K562 (cell line): ENCODE results near the gene TFPT. TPM values are rescaled to one million over a fixed set of nuclear protein-coding genes. Genes with fewer than 3 reads are reported as not detected.

Experiments used
- BRCA1 ChIP-seq, 2 experiments: fragments of 450-650 bp in 1 of 2; sonication (generic) in 1 of 2; formaldehyde crosslinking in 1 of 2; IDR thresholded peaks; 2 replicates each; pipeline versions ENCODE4 v1.5.0 to v1.6.1; 2017 to 2020; ENCODE audit warnings: mild to moderate bottlenecking in 1 of 2, missing genetic modification reagents in 1 of 2
- ILK ChIP-seq: fragments of 450-650 bp; IDR thresholded peaks from 2 replicates; pipeline ENCODE4 v1.6.1; 2016; ENCODE audit warnings: missing genetic modification characterization, low read depth, mild to moderate bottlenecking, missing compliant biosample characterization, moderate library complexity, borderline replicate concordance
- TOE1 ChIP-seq, 2 experiments: fragments of 450-650 bp in 1 of 2; sonication (generic) in 1 of 2; formaldehyde crosslinking in 1 of 2; IDR thresholded peaks; 2 replicates each; pipeline versions ENCODE4 v1.7.1 to v1.8.0; 2016 to 2022; ENCODE audit warnings: borderline replicate concordance in 2 of 2, mild to moderate bottlenecking in 2 of 2, antibody characterized with exemption in 1 of 2, inconsistent platforms in 1 of 2, low read depth in 1 of 2, missing genetic modification reagents in 1 of 2, moderate library complexity in 1 of 2
- ZNF431 ChIP-seq: sonication (generic); formaldehyde crosslinking; IDR thresholded peaks from 2 replicates; pipeline ENCODE4 v1.8.0; 2022; ENCODE audit warnings: mild to moderate bottlenecking, missing genetic modification reagents
- ZNF699 ChIP-seq: fragments of 250-450 bp; sonication (Bioruptor Pico); IDR thresholded peaks from 2 replicates; pipeline ENCODE4 v1.8.0; 2021; ENCODE audit warnings: mild to moderate bottlenecking, moderate library complexity; ENCODE audit not compliant: insufficient replicate concordance
- polyA plus RNA-seq, 8 experiments: library from polyadenylated mRNA; depleted of rRNA in 4 of 8; stranded (reverse) in 5 of 8; unstranded in 3 of 8; fragments of >200 nt; fragmentation: Nextera tagmentation in 2 of 8; fragmentation: Illumina TruSeq in 1 of 8; extraction: Ambion mirVana in 2 of 8; extraction: Trizol in 1 of 8; gene quantifications; 2 replicates each; pipeline versions ENCODE4 v1.2.1 to v1.2.3, GENCODE V29; 2011 to 2014; ENCODE audit warnings: inconsistent platforms in 1 of 8, missing spikeins in 1 of 8
- total RNA-seq, 7 experiments: library from RNA; depleted of rRNA in 6 of 7; stranded (reverse); fragments of >200 nt in 6 of 7; fragmentation: Illumina TruSeq in 2 of 7; extraction: Trizol in 2 of 7; gene quantifications; 2 replicates each; pipeline versions ENCODE4 v1.2.1 to v1.2.3, GENCODE V29; 2011 to 2021; ENCODE audit warnings: low replicate concordance in 1 of 7
- TF ChIP-seq, protein P1 (sequence below): conservative IDR thresholded peaks from 2 replicates; pipeline ENCODE4 v1.6.1; 2011; ENCODE audit warnings: low read depth, mild to moderate bottlenecking, low read length; ENCODE audit not compliant: control insufficient read depth
- TF ChIP-seq, protein P2 (sequence below): fragments of 250-450 bp; sonication (Bioruptor Pico); IDR thresholded peaks from 2 replicates; pipeline ENCODE4 v1.4.0; 2020; ENCODE audit warnings: borderline replicate concordance

The TFPT gene
- total and polyA plus RNA-seq, 9 of the 15 experiments (the other 6 are each of a cell fraction or from before 2014, with no cell fraction given), result 0.72 to 16.4 (median 9.2) TPM

DNA sequence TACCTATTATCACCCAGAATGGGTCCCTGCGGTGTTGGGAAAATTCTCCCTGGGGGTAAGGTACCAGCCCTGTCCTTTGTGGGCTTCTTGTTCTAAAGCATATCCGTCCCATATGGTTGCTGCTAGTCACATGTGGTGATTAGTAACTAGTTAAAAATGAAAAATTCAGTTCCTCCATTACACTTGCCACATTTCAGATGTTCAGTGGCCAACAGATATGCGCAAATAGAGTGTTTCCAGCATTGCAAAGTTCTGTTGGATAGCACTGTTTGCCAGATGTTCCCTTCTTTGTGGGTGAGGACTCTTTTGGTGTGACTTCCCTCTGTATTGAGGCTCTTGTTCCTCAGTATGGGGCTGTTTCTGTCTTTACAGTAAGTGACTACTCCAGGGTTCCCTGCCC, 25.9 kb upstream of the TFPT start (continued):
- TF ChIP-seq, protein P1, sequence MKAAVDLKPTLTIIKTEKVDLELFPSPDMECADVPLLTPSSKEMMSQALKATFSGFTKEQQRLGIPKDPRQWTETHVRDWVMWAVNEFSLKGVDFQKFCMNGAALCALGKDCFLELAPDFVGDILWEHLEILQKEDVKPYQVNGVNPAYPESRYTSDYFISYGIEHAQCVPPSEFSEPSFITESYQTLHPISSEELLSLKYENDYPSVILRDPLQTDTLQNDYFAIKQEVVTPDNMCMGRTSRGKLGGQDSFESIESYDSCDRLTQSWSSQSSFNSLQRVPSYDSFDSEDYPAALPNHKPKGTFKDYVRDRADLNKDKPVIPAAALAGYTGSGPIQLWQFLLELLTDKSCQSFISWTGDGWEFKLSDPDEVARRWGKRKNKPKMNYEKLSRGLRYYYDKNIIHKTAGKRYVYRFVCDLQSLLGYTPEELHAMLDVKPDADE, result no peak
- no peak for TF ChIP-seq ZNF699 (CRISPR knock-in tag)
- TF ChIP-seq, protein P2, sequence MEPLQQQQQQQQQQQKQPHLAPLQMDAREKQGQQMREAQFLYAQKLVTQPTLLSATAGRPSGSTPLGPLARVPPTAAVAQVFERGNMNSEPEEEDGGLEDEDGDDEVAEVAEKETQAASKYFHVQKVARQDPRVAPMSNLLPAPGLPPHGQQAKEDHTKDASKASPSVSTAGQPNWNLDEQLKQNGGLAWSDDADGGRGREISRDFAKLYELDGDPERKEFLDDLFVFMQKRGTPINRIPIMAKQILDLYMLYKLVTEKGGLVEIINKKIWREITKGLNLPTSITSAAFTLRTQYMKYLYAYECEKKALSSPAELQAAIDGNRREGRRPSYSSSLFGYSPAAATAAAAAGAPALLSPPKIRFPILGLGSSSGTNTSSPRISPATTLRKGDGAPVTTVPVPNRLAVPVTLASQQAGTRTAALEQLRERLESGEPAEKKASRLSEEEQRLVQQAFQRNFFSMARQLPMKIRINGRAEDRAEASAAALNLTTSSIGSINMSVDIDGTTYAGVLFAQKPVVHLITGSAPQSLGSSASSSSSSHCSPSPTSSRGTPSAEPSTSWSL (CRISPR knock-in tag), result no peak
- no peak for TF ChIP-seq ZNF431 (CRISPR knock-in tag)
- no peak for TF ChIP-seq ILK (tag)
- no peak for TF ChIP-seq BRCA1 (IDR thresholded peaks at IDR 0.05)
- no peak for TF ChIP-seq BRCA1 (CRISPR knock-in tag; IDR thresholded peaks at IDR 0.05)
- TF ChIP-seq TOE1 (IDR thresholded peaks at IDR 0.05; ENCODE audit: borderline replicate concordance), result no peak
- TF ChIP-seq TOE1 (CRISPR knock-in tag; IDR thresholded peaks at IDR 0.05; ENCODE audit: borderline replicate concordance, low read depth), result no peak
